AG04449 (cell line): ENCODE data around the gene SNAPC3.
A peak's percentile ranks its signal among the peaks of the same experiment; 100 is the strongest.

Experiments used
- CTCF ChIA-PET: fragments of 350-600 bp; formaldehyde crosslinking; extraction: SDS; loops from one replicate; lab custom pipeline; 2021; ENCODE audit warnings: antibody characterized with exemption; lab: Yijun Ruan, JAX
- POLR2A ChIA-PET: fragments of 400-600, 350-600 bp; formaldehyde crosslinking; extraction: SDS; loops from one replicate; lab custom pipeline; 2020; ENCODE audit warnings: antibody characterized with exemption, inconsistent platforms; lab: Yijun Ruan, JAX
- DNase-seq: peaks from one replicate; pipeline ENCODE4 v3.0.0-alpha.2; 2010; ENCODE audit warnings: low read depth, low spot score
- H3K4me3 ChIP-seq: 2 replicates; pipeline ENCODE4 v1.5.1; 2011; ENCODE audit warnings: low read depth, mild to moderate bottlenecking, control low read depth, low read length
- CTCF ChIP-seq: IDR thresholded peaks from one replicate; pipeline ENCODE4 v1.5.1; 2011; ENCODE audit warnings: mild to moderate bottlenecking, moderate library complexity, low read length, control low read depth, inconsistent platforms; ENCODE audit not compliant: insufficient read depth; ENCODE audit errors: missing control alignments

SNAPC3 gene

GRCh38 chr9:15453956-15454355, 31.3 kb downstream of the SNAPC3 start:
- ChIA-PET POLR2A (no interaction called here), CTCF (interaction anchor here (1.2 kb wide), 1 partner anchor 10 kb away, joined by 3 read pairs; no protein-coding TSS in a partner anchor)
- H3K4me3 ChIP-seq: no peak overlapping the region
- DNase-seq: no peak
- TF ChIP-seq CTCF: no peak

- H3K4me3 ChIP-seq: no peak overlapping the region
- ChIA-PET POLR2A (no interaction called here), CTCF (interaction anchor here (1.0 to 1.5 kb wide), 2 partner anchors 8 to 23 kb away, joined by 3 to 4 read pairs; no protein-coding TSS in a partner anchor)
- no peak for DNase-seq
- TF ChIP-seq CTCF: no peak
These were observed 38.4 kb downstream of the SNAPC3 start for GRCh38 chr9:15461056-15461455.

GRCh38 chr9:15461601-15462000, 38.9 kb downstream of the SNAPC3 start:
- no peak for TF ChIP-seq CTCF
- CTCF ChIA-PET: no interaction called here
- DNase-seq: no peak
- POLR2A ChIA-PET: no interaction called here
- H3K4me3 ChIP-seq: no peak overlapping the region

- TF ChIP-seq CTCF: no peak
- POLR2A ChIA-PET: interaction anchor here (0.7 kb wide), 1 partner anchor 162 kb away, joined by 4 read pairs; no protein-coding TSS in a partner anchor
- DNase-seq: no peak
- no peak overlapping the region for H3K4me3 ChIP-seq
- CTCF ChIA-PET: interaction anchor here (1.4 to 2.0 kb wide), 2 partner anchors 15 to 138 kb away, joined by 3 to 5 read pairs; no protein-coding TSS in a partner anchor
These were observed 45.5 kb downstream of the SNAPC3 start for GRCh38 chr9:15468145-15468544.

GRCh38 chr9:15469406-15469805, 46.7 kb downstream of the SNAPC3 start:
- DNase-seq: no peak
- ChIA-PET CTCF (interaction anchor here (0.7 to 2.0 kb wide), 7 partner anchors 9 to 259 kb away, joined by 3 to 7 read pairs (median 5); no protein-coding TSS in a partner anchor), POLR2A (no interaction called here)
- TF ChIP-seq CTCF: no peak
- H3K4me3 ChIP-seq: no peak overlapping the region

- CTCF ChIA-PET: interaction anchor here (1.2 to 2.0 kb wide), 4 partner anchors 10 to 259 kb away, joined by 3 to 7 read pairs (median 6); no protein-coding TSS in a partner anchor
- peak; percentile 5 for DNase-seq
- no peak overlapping the region for H3K4me3 ChIP-seq
- POLR2A ChIA-PET: no interaction called here
- no peak for TF ChIP-seq CTCF
These were observed 47.2 kb downstream of the SNAPC3 start for GRCh38 chr9:15469862-15470261.
